HEK293 (cell line): Measurements from ENCODE around the gene SYNGAP1.

Experiments
- CTCF ChIA-PET: fragments of 350-600 bp; formaldehyde crosslinking; extraction: SDS; loops from one replicate; lab custom pipeline; 2021; ENCODE audit warnings: antibody characterized with exemption; lab: Yijun Ruan, JAX
- POLR2A ChIA-PET: fragments of 300-600 bp; formaldehyde crosslinking; extraction: SDS; loops from one replicate; lab custom pipeline; 2020; ENCODE audit warnings: antibody characterized with exemption, inconsistent platforms; lab: Yijun Ruan, JAX
- H3K27ac ChIP-seq: fragments of 200-500 bp; sonication (Bioruptor generic); 2 replicates; pipeline ENCODE4 v1.5.1; 2014; ENCODE audit warnings: low read depth, low read length, control low read depth, inconsistent platforms; ENCODE audit errors: extremely low read depth
- H3K36me3 ChIP-seq, 2 experiments: fragments of 200-500 bp in 1 of 2; sonication (Bioruptor generic) in 1 of 2; 1 replicate in 1 of 2; 2 replicates in 1 of 2; pipeline ENCODE4 v1.5.1; 2014 to 2017; ENCODE audit warnings: inconsistent platforms in 2 of 2, low read length in 2 of 2; ENCODE audit not compliant: control insufficient read depth in 2 of 2, insufficient read depth in 1 of 2
- H3K4me1 ChIP-seq: fragments of 200-500 bp; sonication (Bioruptor generic); 2 replicates; pipeline ENCODE4 v1.5.1; 2014; ENCODE audit warnings: mild to moderate bottlenecking, low read length, inconsistent platforms; ENCODE audit not compliant: control insufficient read depth, insufficient read depth
- H3K4me3 ChIP-seq: 2 replicates; pipeline ENCODE4 v1.5.1; 2011; ENCODE audit warnings: low read depth, mild to moderate bottlenecking, control low read depth, low read length, moderate library complexity
- H3K9me3 ChIP-seq: fragments of 200-500 bp; sonication (Bioruptor generic); 2 replicates; pipeline ENCODE4 v1.5.1; 2014; ENCODE audit warnings: low read depth, low read length, inconsistent platforms; ENCODE audit not compliant: control insufficient read depth, insufficient read depth
- CTCF ChIP-seq: fragments of 450-650 bp; formaldehyde crosslinking; IDR thresholded peaks from 2 replicates; pipeline ENCODE4 v1.5.1; 2016; ENCODE audit warnings: missing biosample characterization, missing genetic modification characterization
- ZBTB10 ChIP-seq: fragments of 450-650 bp; formaldehyde crosslinking; IDR thresholded peaks from 2 replicates; pipeline ENCODE4 v1.5.1; 2016; ENCODE audit warnings: missing biosample characterization, missing genetic modification characterization
- ZIC2 ChIP-seq: fragments of 450-650 bp; formaldehyde crosslinking; IDR thresholded peaks from 2 replicates; pipeline ENCODE4 v1.5.1; 2016; ENCODE audit warnings: missing biosample characterization, missing genetic modification characterization
- ZNF121 ChIP-seq: fragments of 450-650 bp; formaldehyde crosslinking; IDR thresholded peaks from 2 replicates; pipeline ENCODE4 v1.5.1; 2016; ENCODE audit warnings: missing biosample characterization, missing genetic modification characterization
- ZNF133 ChIP-seq: fragments of 450-650 bp; formaldehyde crosslinking; IDR thresholded peaks from 2 replicates; pipeline ENCODE4 v1.5.1; 2016; ENCODE audit warnings: missing biosample characterization, missing genetic modification characterization
- ZNF148 ChIP-seq: fragments of 450-650 bp; formaldehyde crosslinking; IDR thresholded peaks from 2 replicates; pipeline ENCODE4 v1.5.0; 2017; ENCODE audit warnings: missing biosample characterization, missing genetic modification characterization, borderline replicate concordance
- ZNF274 ChIP-seq, 2 experiments: fragments of 200-500 bp in 1 of 2; fragments of 450-650 bp in 1 of 2; sonication (Bioruptor generic) in 1 of 2; formaldehyde crosslinking in 1 of 2; IDR thresholded peaks; 2 replicates each; pipeline versions ENCODE4 v1.5.1 to v1.6.1; 2014 to 2016; ENCODE audit warnings: borderline replicate concordance in 1 of 2, inconsistent platforms in 1 of 2, low read length in 1 of 2, missing biosample characterization in 1 of 2, missing genetic modification characterization in 1 of 2
- ZNF529 ChIP-seq: fragments of 450-650 bp; formaldehyde crosslinking; IDR thresholded peaks from 2 replicates; pipeline ENCODE4 v1.5.1; 2017; ENCODE audit warnings: missing genetic modification characterization, missing biosample characterization; ENCODE audit not compliant: insufficient replicate concordance

Gene SYNGAP1

GRCh38 chr6:33488339-33488738, 68.5 kb downstream of the SYNGAP1 start:
- TF ChIP-seq ZNF274 (IDR thresholded peaks at IDR 0.05; ENCODE audit: low read length), result no peak
- TF ChIP-seq ZNF274 (tag by site-specific recombination; IDR thresholded peaks at IDR 0.05; ENCODE audit: borderline replicate concordance), result no peak
- no peak for TF ChIP-seq ZBTB10 (tag by site-specific recombination)
- Histone ChIP-seq H3K9me3 (no peaks in the 10 kb centered on the region), H3K27ac (no peak overlapping the region), H3K36me3 (no peaks in the 10 kb centered on the region), H3K4me1 (no peaks in the 10 kb centered on the region), H3K4me3 (no peak overlapping the region)
- ChIA-PET POLR2A (no interaction called here), CTCF (no interaction called here)

DNA sequence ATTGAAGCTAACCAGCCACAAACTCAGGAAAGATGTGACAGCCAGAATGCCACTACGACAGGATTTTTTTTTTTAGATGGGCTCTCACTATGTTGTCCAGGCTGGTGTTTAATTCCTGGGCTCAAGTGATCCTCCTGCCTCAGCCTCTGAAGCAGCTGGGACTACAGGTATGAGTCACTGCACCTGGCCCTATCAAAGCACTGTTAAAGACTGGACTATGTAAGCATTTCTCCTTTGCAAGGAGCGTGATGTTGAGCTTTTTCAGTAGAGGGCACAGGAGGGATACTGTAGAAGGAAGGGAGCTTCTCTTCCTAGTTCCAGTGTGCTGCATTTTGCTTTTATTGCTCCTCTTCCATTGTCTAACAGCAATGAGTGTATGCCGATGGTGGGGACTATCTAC, 70.3 kb downstream of the SYNGAP1 start:
- TF ChIP-seq CTCF (tag by site-specific recombination) (peak; percentile 13; the same call in 1 of the 2 replicates), ZNF148 (no peak), ZNF529 (tag by site-specific recombination) (no peak), ZNF121 (tag by site-specific recombination) (0 out of 2 replicates have a peak, but pooled peaks have one; percentile 10)
- ChIA-PET POLR2A (interaction anchor here (1.9 kb wide), 1 partner anchor 36 kb away, joined by 6 read pairs; the partner anchor contains the start of gene ZBTB9), CTCF (interaction anchor here (0.7 to 1.3 kb wide), 2 partner anchors 64 to 210 kb away, joined by 3 read pairs; no protein-coding TSS in a partner anchor)
- H3K4me1 ChIP-seq, result no peaks in the 10 kb centered on the region
- no peak overlapping the region for H3K27ac ChIP-seq
- H3K4me3 ChIP-seq, result no peak overlapping the region
- no peaks in the 10 kb centered on the region for H3K36me3 ChIP-seq
- no peaks in the 10 kb centered on the region for H3K9me3 ChIP-seq

DNA sequence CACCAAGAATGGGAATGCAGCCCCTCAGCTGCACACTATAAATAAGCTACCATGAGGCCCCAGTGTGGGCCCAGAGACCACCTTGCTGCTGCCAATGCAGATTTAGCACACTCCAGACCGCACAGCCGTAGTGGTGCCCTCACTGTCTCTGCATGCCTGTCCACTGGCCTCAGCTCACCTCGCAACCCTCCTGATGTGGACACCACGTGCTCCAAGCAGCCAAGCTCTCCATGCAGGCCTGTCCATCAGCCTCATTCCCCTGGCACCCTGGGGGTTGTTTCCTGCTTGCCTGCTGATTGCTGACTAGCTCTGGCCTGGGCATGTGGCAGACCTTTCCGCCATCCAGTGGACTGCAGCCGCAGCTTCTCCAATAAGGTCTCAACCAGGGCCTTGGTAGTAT, 70.8 kb downstream of the SYNGAP1 start:
- CTCF ChIA-PET, result interaction anchor here (0.6 to 1.3 kb wide), 3 partner anchors 210 to 278 kb away, joined by 3 read pairs; no protein-coding TSS in a partner anchor
- POLR2A ChIA-PET, result interaction anchor here (1.9 kb wide), 1 partner anchor 36 kb away, joined by 6 read pairs; the partner anchor contains the start of gene ZBTB9
- Histone ChIP-seq H3K27ac (no peak overlapping the region), H3K4me3 (no peak overlapping the region), H3K9me3 (no peaks in the 10 kb centered on the region)
- TF ChIP-seq ZNF133 (tag by site-specific recombination), result no peak
- TF ChIP-seq CTCF (tag by site-specific recombination), result peak; percentile 4; the same call in 1 of the 2 replicates
- peak; percentile 26; the same call in 1 of the 2 replicates for TF ChIP-seq ZIC2 (tag by site-specific recombination)
- TF ChIP-seq, all 188 proteins: peak for 2
- H3K36me3 ChIP-seq, result no peaks in the 10 kb centered on the region
- H3K4me1 ChIP-seq, result no peaks in the 10 kb centered on the region
